Iris pigment epithelial cell (primary cell): Measurements from ENCODE around the gene NDUFA3.
"Not testable (repeated sequence)": the region's sequence is repeated elsewhere in the genome, so short reads cannot be mapped to it uniquely, and the experiment has no call there.

ENCODE experiments used
- DNase-seq: peaks from one replicate; pipeline ENCODE4 v3.0.0-alpha.2; 2011; ENCODE audit warnings: low read depth

The NDUFA3 gene

GRCh38 chr19:54102421-54103169, at the start of gene NDUFA3:
Gene NDUFA3, plus strand, starts transcription at chr19:54102855. Its CDS starts 24 bp downstream, at chr19:54102879.
- peak; percentile 98 for DNase-seq

- DNase-seq = no peak
Measured at GRCh38 chr19:54062643-54063042, 40.0 kb upstream of the NDUFA3 start.

DNA sequence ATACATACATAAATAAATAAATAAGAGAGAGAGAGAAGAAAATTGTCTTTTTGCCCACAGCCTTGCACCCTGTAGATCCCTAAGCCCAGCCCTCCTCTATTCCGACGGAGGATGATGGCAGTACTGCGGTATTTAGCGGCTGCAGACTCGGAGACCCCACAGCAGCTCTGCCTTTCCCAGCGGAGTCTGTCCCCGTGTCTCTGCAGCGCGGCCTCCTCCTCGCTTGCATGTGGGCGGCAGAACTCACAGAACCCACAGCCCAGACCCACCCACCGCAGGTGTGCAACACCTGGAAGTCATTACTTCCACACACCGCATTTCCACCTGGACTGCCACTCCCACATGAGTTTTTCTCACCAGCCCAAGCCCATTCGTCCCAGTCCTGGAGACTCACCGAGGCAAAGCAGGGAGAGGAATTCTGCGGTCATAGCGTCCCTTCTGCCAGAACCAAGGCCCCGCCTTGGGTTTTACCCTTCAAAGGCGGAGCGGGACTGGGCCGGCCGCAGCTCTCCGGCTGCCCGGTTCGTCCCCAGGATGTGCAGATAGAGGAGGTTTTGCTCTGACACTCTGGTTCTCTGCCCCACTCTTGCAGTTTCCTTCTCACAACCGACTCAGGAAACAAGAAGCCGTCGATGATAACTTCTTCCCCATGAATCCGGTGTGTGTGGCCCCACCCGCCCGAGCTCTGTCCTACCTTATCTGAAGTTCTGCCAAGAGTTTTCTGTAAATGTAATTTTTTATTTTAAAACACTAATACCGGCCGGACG, 39.1 kb upstream of the NDUFA3 start, which contains the start of gene VSTM1:
Gene VSTM1 (minus strand): TSS at position 548 of the 767 bp plus-strand sequence. CDS start 120 bp downstream, at position 428.
- no peak for DNase-seq

DNA sequence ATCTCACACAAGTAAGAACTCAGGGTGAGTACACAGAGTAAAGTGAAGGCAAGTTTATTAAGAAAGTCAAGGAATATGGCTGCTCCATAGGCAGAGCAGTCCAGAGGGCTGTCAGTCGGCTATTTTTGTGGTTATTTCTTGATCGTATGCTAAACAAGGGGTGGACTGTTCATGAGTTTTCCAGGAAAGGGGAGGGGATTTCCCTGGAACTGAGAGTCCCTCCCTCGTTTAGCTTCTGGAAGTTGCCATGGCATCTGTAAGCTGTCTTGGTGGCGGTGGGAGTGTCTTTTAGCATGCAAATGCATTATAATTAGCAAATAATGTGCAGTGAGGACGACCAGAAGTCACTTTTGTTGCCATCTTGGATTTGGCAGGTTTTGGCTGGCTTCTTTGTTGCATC, 33.2 kb upstream of the NDUFA3 start:
- DNase-seq = no peak

DNA sequence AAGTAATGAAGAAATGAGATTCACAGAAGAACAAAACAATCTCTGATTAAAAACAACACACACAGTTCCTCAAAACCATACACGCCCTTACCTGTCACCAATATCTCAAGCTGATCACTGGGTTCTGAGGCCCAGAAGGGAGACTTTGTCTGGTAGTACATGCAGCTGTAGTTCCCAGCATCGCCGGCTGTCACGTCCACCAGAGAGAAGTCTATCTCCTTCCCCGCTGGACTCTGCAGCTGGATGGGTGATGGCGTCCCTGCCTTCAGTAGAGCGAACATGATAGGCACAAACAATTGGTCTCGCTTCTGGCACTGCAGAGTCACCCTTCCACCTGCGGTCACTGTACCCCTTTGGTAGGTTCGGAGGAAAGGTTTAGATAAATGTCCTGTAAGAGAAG, 28.8 kb upstream of the NDUFA3 start:
- DNase-seq = no peak

DNA sequence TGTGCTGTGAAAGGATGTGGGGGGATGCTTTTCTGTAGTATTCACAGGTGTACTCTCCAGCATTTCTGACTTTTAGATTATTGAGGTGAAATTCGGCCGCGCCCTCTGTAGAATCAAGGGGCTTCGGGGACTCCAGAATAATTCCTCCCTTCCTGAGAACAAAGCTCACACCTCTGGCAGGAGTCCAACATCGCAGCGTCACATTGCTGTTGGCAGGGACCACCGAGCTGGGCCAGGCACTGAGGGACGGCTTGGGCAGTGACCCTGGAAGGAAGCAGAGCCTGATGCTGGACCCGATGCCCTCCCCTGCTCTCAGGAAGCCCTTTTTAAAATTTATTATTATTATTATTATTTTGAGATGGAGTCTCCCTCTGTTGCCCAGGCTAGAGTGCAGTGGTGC, 27.8 kb upstream of the NDUFA3 start:
- DNase-seq = no peak

DNA sequence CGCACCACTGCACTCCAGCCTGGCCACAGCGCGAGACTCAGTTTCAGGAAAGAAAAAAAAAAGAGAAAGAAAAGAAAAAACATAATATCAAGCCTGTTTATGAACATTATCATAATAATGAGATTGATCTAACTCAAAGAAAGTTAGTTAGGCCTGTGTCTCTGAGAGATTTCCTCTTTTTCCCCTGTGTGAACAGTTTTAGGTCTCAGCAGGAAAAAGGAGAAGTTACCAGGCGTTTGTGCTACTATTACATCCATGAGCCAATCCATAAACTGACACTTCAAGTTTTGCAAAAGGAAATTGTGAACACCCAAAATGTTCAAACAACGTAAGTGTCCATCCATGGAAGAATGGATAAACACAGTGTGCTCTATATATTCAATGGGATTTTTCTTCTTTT, 25.3 kb upstream of the NDUFA3 start:
- DNase-seq = no peak

GRCh38 chr19:54081032-54081431, 21.6 kb upstream of the NDUFA3 start, which contains the start of gene TARM1:
Gene TARM1, minus strand, starts transcription at chr19:54081365. Its CDS starts 25 bp downstream, at chr19:54081340.
- no peak for DNase-seq

GRCh38 chr19:54084410-54084809, 18.2 kb upstream of the NDUFA3 start:
- no peak for DNase-seq

DNA sequence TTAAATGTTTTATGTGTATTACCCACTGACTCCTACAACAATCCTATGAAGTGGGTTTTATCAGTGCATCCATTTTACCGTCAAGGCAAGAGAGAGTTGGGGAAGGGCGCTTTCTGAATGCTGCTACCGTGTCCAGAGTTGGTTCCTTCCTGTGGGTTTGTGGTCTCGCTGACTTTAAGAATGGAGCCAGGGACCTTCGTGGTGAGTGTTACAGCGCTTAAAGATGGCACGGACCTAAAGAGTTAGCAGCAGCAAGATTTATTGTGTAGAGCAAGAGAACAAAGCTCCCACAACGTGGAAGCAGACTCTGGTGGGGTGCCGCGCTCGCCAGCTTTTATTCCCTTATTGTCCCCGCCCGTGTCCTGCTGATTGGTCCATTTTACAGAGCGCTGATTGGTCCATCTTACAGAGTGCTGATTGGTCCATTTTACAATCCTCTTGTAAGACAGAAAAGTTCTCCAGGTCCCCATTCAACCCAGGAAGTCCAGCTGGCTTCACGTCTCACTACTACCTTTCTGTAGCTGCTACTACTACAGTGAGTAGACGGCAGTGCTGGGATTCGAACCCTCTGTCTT, 8.1 kb upstream of the NDUFA3 start:
- DNase-seq = no peak

- no peak for DNase-seq
Measured at GRCh38 chr19:54095136-54095858, 7.4 kb upstream of the NDUFA3 start.

DNA sequence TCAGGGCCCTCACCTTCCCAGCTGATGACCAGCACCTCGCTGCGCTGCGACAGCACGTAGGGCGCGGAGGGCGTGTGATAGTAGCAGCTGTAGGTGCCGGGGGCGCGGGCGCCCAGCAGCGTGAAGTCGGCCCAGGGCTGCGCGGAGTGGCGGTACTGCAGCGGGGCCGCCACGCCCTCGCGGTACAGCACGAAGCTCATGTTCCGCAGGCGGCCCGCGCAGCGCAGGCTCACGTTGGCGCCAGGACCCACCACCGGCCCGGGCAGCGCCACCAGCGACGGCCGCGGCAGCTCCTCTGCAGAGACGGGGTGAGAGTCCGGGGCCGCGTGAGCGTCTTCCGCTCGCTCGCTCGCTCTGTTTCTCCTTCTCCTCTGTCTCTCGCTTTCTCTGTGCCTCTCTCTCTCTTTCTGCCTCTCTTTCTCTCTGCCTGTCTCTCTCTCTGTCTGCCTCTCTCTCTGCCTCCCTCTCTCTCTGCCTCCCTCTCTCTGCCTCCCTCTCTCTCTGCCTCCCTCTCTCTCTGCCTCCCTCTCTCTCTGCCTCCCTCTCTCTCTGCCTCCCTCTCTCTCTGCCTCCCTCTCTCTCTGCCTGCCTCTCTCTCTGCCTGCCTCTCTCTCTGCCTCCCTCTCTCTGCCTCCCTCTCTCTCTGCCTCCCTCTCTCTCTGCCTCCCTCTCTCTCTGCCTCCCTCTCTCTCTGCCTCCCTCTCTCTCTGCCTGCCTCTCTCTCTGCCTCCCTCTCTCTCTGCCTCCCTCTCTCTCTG, 6.6 kb upstream of the NDUFA3 start:
- DNase-seq = peak; percentile 51

GRCh38 chr19:54096617-54097106, 6.0 kb upstream of the NDUFA3 start:
- peak; percentile 62 for DNase-seq

GRCh38 chr19:54099190-54099902, 3.3 kb upstream of the NDUFA3 start:
- no peak for DNase-seq

DNA sequence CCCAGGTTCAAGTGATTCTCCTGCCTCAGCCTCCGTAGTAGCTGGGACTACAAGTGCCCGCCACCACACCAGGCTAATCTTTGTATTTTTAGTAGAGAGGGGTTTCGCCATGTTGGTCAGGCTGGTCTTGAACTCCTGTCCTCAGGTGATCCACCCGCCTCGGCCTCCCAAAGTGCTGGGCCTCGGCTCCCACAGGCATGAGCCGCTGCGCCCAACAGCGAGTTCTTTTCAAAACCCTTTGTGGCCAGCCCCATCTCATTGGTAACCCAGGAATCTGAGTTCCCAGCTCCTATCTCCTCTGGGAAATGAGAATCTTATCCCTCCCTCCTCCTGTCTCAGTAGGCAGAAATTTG, 2.8 kb upstream of the NDUFA3 start:
- DNase-seq = not testable (repeated sequence)

- no peak for DNase-seq
Measured at GRCh38 chr19:54100561-54100960, 2.1 kb upstream of the NDUFA3 start, which contains the start of gene OSCAR. Gene OSCAR, minus strand, starts transcription at chr19:54100803. Its CDS starts 11 bp downstream, at chr19:54100792.

GRCh38 chr19:54104998-54105715, 2.5 kb downstream of the NDUFA3 start:
- peak; percentile 18 for DNase-seq

DNA sequence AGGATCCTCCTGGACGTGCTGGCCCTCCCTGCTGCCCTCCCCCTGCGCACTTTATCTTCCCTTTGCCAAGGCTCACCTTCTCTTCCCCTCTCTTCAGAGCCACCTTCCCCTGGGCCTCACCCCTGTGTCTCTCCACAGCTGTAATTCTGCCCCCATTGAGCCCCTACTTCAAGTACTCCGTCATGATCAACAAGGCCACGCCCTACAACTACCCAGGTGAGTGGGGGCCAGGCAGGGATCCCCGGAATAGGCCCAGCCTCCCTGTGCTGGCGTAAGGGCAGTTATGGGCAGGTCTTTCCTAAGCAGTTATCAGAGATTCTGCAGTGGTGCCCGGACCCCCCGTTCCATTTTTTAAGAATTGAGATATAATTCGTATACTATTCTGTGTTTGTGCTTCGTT, 3.1 kb downstream of the NDUFA3 start:
- no peak for DNase-seq

DNA sequence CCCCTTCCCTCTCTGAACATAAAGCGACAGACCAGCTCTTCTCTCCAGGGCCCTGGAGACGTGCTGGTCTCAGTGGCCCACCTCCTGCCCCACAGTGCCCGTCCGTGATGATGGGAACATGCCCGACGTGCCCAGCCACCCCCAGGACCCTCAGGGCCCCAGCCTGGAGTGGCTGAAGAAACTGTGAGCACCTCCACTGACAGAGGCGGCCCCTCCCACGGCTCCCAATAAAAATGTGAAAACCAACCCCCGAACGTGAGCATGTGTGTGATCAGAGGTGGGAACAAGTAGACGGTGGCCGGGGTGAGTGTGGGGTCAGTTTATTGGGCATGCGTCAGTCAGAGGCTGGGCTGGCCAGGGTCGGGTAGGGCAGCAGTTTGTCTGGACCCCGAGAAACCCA, 4.1 kb downstream of the NDUFA3 start:
- DNase-seq = no peak
